ENCODE measurements around the gene BRD2.

The BRD2 gene

GRCh38 chr6:33007831-33008400 lies 39.5 kb downstream of the BRD2 start:
- no peak overlapping the region for H3K27ac ChIP-seq

DNA sequence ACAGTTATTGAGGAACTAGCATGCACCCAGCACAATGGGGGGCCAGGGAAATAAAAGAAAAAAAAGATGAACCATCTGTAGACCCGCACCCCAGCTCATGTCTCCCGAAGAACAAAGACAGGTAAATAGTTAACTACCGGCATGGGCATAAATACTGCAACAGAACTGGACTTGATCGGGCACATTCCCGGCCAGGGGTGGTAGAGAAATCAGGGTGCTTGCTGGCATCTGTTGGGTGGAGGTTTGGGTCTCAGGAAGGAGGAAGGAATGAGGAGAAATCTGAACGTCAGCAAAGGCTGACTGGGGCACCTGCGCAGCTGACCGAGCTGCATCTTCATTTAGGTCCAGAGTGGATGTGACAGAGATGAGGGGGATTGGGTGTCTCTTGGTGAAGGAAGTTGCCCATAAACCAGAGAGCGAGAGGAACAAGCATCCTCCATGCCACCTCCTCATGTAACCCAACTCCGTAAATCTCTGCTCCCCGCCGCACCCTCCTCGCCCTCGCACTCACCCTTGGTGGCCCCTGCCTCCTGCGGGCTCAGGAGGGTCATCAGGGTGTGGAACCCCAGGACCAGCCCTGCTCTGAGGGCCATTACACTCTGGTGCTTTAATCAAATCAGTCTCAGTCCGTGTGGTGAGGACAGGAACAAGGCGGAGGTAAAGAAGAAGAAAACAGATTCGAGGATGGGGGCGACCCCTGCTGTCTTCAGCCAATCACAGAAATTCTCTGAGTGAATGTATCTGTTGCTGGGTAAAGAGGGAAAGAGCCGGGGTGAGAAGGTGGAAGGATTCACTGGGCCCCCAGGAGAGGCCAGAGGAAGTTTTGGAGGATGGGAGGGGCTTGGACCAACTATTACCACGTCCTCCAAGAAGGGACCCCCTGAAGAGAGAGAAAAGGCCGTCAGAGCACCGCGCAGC lies 40.8 kb downstream of the BRD2 start, which contains the start of gene HLA-DOA:
HLA-DOA (minus strand) TSS at position 648 of the 918 bp plus-strand sequence.
- H3K27ac ChIP-seq = no peak within 1 kb of the TSS
- TF ChIP-seq ZFX (IDR thresholded peaks at IDR 0.05) = no peak
- TF ChIP-seq, protein P1, sequence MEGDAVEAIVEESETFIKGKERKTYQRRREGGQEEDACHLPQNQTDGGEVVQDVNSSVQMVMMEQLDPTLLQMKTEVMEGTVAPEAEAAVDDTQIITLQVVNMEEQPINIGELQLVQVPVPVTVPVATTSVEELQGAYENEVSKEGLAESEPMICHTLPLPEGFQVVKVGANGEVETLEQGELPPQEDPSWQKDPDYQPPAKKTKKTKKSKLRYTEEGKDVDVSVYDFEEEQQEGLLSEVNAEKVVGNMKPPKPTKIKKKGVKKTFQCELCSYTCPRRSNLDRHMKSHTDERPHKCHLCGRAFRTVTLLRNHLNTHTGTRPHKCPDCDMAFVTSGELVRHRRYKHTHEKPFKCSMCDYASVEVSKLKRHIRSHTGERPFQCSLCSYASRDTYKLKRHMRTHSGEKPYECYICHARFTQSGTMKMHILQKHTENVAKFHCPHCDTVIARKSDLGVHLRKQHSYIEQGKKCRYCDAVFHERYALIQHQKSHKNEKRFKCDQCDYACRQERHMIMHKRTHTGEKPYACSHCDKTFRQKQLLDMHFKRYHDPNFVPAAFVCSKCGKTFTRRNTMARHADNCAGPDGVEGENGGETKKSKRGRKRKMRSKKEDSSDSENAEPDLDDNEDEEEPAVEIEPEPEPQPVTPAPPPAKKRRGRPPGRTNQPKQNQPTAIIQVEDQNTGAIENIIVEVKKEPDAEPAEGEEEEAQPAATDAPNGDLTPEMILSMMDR (conservative IDR thresholded peaks at IDR 0.05) = no peak

More at GRCh38 chr6:33007831-33008400, 39.5 kb downstream of the BRD2 start:
- TF ChIP-seq, protein P1 (conservative IDR thresholded peaks at IDR 0.05) = no peak
- TF ChIP-seq ZFX (IDR thresholded peaks at IDR 0.05) = no peak

DNA sequence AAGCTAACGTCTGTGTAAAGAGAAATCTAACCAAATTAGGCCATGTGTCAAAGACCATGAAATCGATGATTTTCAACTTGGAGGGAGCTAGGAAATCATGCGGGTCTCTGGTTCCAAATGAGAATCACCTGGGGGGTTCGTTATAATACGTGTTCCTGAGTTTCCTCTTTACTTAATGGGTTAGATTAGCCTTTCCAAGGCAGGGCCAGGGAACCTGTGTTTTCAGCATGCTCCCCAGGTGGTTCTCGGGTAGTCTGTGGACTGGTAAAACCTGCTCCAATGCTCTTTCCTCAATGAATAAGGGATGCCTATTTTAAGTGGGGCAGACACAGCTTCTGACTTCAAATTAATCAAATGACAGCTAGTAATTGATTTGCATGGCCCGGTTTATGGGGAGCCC lies 42.0 kb downstream of the BRD2 start:
- H3K27ac ChIP-seq = no peak overlapping the region

DNA sequence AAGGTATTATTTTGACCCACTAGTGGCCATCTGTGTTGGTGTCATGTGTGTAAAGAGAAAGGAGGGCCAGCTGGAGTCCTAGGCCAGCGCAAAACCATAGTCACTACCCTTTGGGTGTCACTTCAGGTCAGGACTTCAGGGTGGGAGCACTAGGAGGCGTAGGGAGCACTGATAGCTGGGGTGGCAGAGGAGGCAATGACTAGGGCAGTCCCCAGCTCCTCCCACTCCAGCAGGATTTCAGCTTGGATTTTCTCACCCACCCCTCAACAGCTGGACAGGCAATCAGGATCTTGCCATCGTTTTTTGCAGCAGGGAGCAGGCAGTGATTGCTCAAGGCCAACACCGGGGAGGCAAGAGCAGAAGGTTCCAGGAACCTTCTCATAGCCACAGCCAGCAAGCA lies 45.2 kb downstream of the BRD2 start:
- no peak overlapping the region for H3K27ac ChIP-seq
- TF ChIP-seq ZFX (IDR thresholded peaks at IDR 0.05) = no peak
- TF ChIP-seq, protein P1 (conservative IDR thresholded peaks at IDR 0.05) = no peak

More for the DNA sequence above, 42.0 kb downstream of the BRD2 start:
- TF ChIP-seq, protein P1 (conservative IDR thresholded peaks at IDR 0.05) = no peak
- no peak for TF ChIP-seq ZFX (IDR thresholded peaks at IDR 0.05)

DNA sequence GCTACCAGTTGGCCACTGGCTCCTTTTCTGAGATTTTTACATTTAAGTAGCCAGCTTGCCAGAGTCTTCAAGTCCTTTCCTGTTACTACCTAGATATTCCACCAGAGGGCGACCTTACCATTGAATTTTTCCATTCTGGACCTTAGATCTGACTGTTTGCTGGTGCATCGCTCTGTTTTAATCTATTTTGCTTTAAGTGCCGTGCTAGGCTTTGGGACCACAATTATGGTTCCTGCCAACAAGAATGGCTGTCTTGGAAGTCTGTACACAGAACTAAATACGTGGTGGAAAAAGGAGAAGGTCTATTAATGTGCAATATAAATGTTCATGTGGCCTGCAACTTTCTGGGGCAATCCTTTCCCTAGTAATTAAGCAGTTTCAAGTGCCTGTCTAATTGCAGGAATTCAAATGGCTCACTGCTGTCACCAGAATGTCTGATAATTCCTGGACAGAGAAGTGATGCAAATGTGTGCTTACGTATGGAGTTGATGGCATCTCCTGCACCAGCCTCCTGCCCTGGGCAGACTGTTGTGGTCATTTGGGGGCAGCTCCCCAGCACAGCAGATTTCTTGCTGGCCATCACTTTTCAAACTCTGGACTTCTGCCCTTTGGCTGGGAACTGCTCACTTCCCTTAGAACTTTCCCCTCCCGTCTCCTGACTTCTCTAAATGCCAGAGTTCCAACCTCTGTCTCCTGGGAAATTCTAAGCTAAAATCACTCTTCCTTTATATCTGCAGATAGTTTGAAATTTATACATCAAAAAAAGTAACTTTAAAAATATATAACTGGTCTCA lies 46.6 kb downstream of the BRD2 start:
- H3K27ac ChIP-seq = no peak overlapping the region
- no peak for TF ChIP-seq ZFX (IDR thresholded peaks at IDR 0.05)
- TF ChIP-seq, protein P1 (conservative IDR thresholded peaks at IDR 0.05) = peak; percentile 84

DNA sequence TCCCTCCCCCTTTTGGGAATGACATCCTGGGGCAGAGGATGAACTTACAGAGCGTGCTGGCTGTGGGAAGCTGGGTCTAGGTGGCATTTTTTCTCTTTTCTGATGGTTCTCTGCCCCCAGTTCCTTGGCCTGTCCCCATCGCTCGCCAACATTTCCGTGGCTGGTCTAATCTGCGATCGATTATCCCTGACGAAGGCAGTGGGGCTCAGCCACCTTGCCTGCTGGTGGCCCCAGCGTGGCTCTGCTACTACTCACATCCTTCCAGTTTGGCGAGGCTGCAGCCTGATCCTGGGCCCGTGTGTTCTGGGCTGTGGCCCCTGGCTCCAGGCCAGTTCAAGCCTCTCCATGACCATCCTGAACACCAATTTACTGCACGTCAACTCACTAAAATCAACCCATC lies 47.4 kb downstream of the BRD2 start:
- H3K27ac ChIP-seq = no peak overlapping the region

More for the DNA sequence above, 47.4 kb downstream of the BRD2 start:
- TF ChIP-seq ZFX (IDR thresholded peaks at IDR 0.05) = no peak
- TF ChIP-seq, protein P1 (conservative IDR thresholded peaks at IDR 0.05) = no peak

Measured in C4-2B (cell line).